Measurements from ENCODE around the gene ERC2.

The ERC2 gene

GRCh38 chr3:55708242-55708641 is 760.0 kb downstream of the ERC2 start:
- Histone ChIP-seq H3K4me1 (ENCODE audit: control insufficient read depth, insufficient read depth, low read length) (peaks cover 3% of the 10 kb centered on the region), H3K27ac (ENCODE audit: low read depth, low read length) (no peak overlapping the region), H3K4me3 (ENCODE audit: low read length) (no peak overlapping the region), H3K9ac (ENCODE audit: low read length) (no peak overlapping the region), H3K27me3 (ENCODE audit: control insufficient read depth, insufficient read depth, low read length) (no peaks in the 10 kb centered on the region), H3K36me3 (ENCODE audit: control insufficient read depth, insufficient read depth, low read length) (no peaks in the 10 kb centered on the region)

- Histone ChIP-seq H3K27ac (ENCODE audit: low read depth, low read length) (no peak overlapping the region), H3K4me1 (ENCODE audit: control insufficient read depth, insufficient read depth, low read length) (peaks cover 3% of the 10 kb centered on the region), H3K27me3 (ENCODE audit: control insufficient read depth, insufficient read depth, low read length) (no peaks in the 10 kb centered on the region), H3K9ac (ENCODE audit: low read length) (no peak overlapping the region), H3K4me3 (ENCODE audit: low read length) (no peak overlapping the region), H3K36me3 (ENCODE audit: control insufficient read depth, insufficient read depth, low read length) (no peaks in the 10 kb centered on the region)
These were observed 763.7 kb downstream of the ERC2 start for GRCh38 chr3:55704521-55704920.

GRCh38 chr3:55702822-55703221 is 765.4 kb downstream of the ERC2 start:
- peaks cover 1% of the 10 kb centered on the region for H3K4me1 ChIP-seq (ENCODE audit: control insufficient read depth, insufficient read depth, low read length)
- no peaks in the 10 kb centered on the region for H3K36me3 ChIP-seq (ENCODE audit: control insufficient read depth, insufficient read depth, low read length)
- H3K27me3 ChIP-seq (ENCODE audit: control insufficient read depth, insufficient read depth, low read length), result no peaks in the 10 kb centered on the region
- no peak overlapping the region for H3K9ac ChIP-seq (ENCODE audit: low read length)
- H3K4me3 ChIP-seq (ENCODE audit: low read length), result no peak overlapping the region
- H3K27ac ChIP-seq (ENCODE audit: low read depth, low read length), result no peak overlapping the region

GRCh38 chr3:55701997-55702396 is 766.3 kb downstream of the ERC2 start:
- no peak overlapping the region for H3K27ac ChIP-seq (ENCODE audit: low read depth, low read length)
- H3K36me3 ChIP-seq (ENCODE audit: control insufficient read depth, insufficient read depth, low read length), result no peaks in the 10 kb centered on the region
- H3K9ac ChIP-seq (ENCODE audit: low read length), result no peak overlapping the region
- no peaks in the 10 kb centered on the region for H3K4me1 ChIP-seq (ENCODE audit: control insufficient read depth, insufficient read depth, low read length)
- no peak overlapping the region for H3K4me3 ChIP-seq (ENCODE audit: low read length)
- no peaks in the 10 kb centered on the region for H3K27me3 ChIP-seq (ENCODE audit: control insufficient read depth, insufficient read depth, low read length)

GRCh38 chr3:55698831-55699230 is 769.4 kb downstream of the ERC2 start:
- Histone ChIP-seq H3K4me3 (ENCODE audit: low read length) (no peak overlapping the region), H3K36me3 (ENCODE audit: control insufficient read depth, insufficient read depth, low read length) (no peaks in the 10 kb centered on the region), H3K27me3 (ENCODE audit: control insufficient read depth, insufficient read depth, low read length) (no peaks in the 10 kb centered on the region), H3K27ac (ENCODE audit: low read depth, low read length) (no peak overlapping the region), H3K4me1 (ENCODE audit: control insufficient read depth, insufficient read depth, low read length) (no peaks in the 10 kb centered on the region), H3K9ac (ENCODE audit: low read length) (no peak overlapping the region)

- H3K36me3 ChIP-seq (ENCODE audit: control insufficient read depth, insufficient read depth, low read length), result no peaks in the 10 kb centered on the region
- no peak overlapping the region for H3K9ac ChIP-seq (ENCODE audit: low read length)
- no peak overlapping the region for H3K27ac ChIP-seq (ENCODE audit: low read depth, low read length)
- H3K4me1 ChIP-seq (ENCODE audit: control insufficient read depth, insufficient read depth, low read length), result peaks cover 6% of the 10 kb centered on the region
- no peak overlapping the region for H3K4me3 ChIP-seq (ENCODE audit: low read length)
- no peaks in the 10 kb centered on the region for H3K27me3 ChIP-seq (ENCODE audit: control insufficient read depth, insufficient read depth, low read length)
These were observed 770.9 kb downstream of the ERC2 start for GRCh38 chr3:55697177-55697865.

- no peak overlapping the region for H3K4me3 ChIP-seq (ENCODE audit: low read length)
- no peak overlapping the region for H3K9ac ChIP-seq (ENCODE audit: low read length)
- H3K4me1 ChIP-seq (ENCODE audit: control insufficient read depth, insufficient read depth, low read length), result peaks cover 6% of the 10 kb centered on the region
- no peaks in the 10 kb centered on the region for H3K27me3 ChIP-seq (ENCODE audit: control insufficient read depth, insufficient read depth, low read length)
- no peak overlapping the region for H3K27ac ChIP-seq (ENCODE audit: low read depth, low read length)
- no peaks in the 10 kb centered on the region for H3K36me3 ChIP-seq (ENCODE audit: control insufficient read depth, insufficient read depth, low read length)
These were observed 775.2 kb downstream of the ERC2 start for GRCh38 chr3:55692957-55693558.

- no peak overlapping the region for H3K9ac ChIP-seq (ENCODE audit: low read length)
- no peak overlapping the region for H3K27ac ChIP-seq (ENCODE audit: low read depth, low read length)
- H3K4me1 ChIP-seq (ENCODE audit: control insufficient read depth, insufficient read depth, low read length), result peaks cover 6% of the 10 kb centered on the region
- no peaks in the 10 kb centered on the region for H3K27me3 ChIP-seq (ENCODE audit: control insufficient read depth, insufficient read depth, low read length)
- no peaks in the 10 kb centered on the region for H3K36me3 ChIP-seq (ENCODE audit: control insufficient read depth, insufficient read depth, low read length)
- H3K4me3 ChIP-seq (ENCODE audit: low read length), result no peak overlapping the region
These were observed 775.8 kb downstream of the ERC2 start for GRCh38 chr3:55692295-55692956.

- Histone ChIP-seq H3K4me1 (ENCODE audit: control insufficient read depth, insufficient read depth, low read length) (peaks cover 6% of the 10 kb centered on the region), H3K36me3 (ENCODE audit: control insufficient read depth, insufficient read depth, low read length) (no peaks in the 10 kb centered on the region), H3K9ac (ENCODE audit: low read length) (no peak overlapping the region), H3K4me3 (ENCODE audit: low read length) (no peak overlapping the region), H3K27ac (ENCODE audit: low read depth, low read length) (no peak overlapping the region), H3K27me3 (ENCODE audit: control insufficient read depth, insufficient read depth, low read length) (no peaks in the 10 kb centered on the region)
These were observed 777.1 kb downstream of the ERC2 start for GRCh38 chr3:55691141-55691540.

- H3K4me3 ChIP-seq (ENCODE audit: low read length), result no peak overlapping the region
- H3K27me3 ChIP-seq (ENCODE audit: control insufficient read depth, insufficient read depth, low read length), result no peaks in the 10 kb centered on the region
- H3K27ac ChIP-seq (ENCODE audit: low read depth, low read length), result no peak overlapping the region
- no peak overlapping the region for H3K9ac ChIP-seq (ENCODE audit: low read length)
- peaks cover 6% of the 10 kb centered on the region for H3K4me1 ChIP-seq (ENCODE audit: control insufficient read depth, insufficient read depth, low read length)
- no peaks in the 10 kb centered on the region for H3K36me3 ChIP-seq (ENCODE audit: control insufficient read depth, insufficient read depth, low read length)
These were observed 777.5 kb downstream of the ERC2 start for GRCh38 chr3:55690726-55691125.

GRCh38 chr3:55690177-55690576 is 778.1 kb downstream of the ERC2 start:
- no peak overlapping the region for H3K4me3 ChIP-seq (ENCODE audit: low read length)

GRCh38 chr3:55688154-55688553 is 780.1 kb downstream of the ERC2 start:
- no peak overlapping the region for H3K4me3 ChIP-seq (ENCODE audit: low read length)
- H3K36me3 ChIP-seq (ENCODE audit: control insufficient read depth, insufficient read depth, low read length), result no peaks in the 10 kb centered on the region
- H3K9ac ChIP-seq (ENCODE audit: low read length), result no peak overlapping the region
- no peaks in the 10 kb centered on the region for H3K27me3 ChIP-seq (ENCODE audit: control insufficient read depth, insufficient read depth, low read length)
- H3K4me1 ChIP-seq (ENCODE audit: control insufficient read depth, insufficient read depth, low read length), result peaks cover 3% of the 10 kb centered on the region
- H3K27ac ChIP-seq (ENCODE audit: low read depth, low read length), result no peak overlapping the region

More at GRCh38 chr3:55690177-55690576, 778.1 kb downstream of the ERC2 start:
- no peaks in the 10 kb centered on the region for H3K36me3 ChIP-seq (ENCODE audit: control insufficient read depth, insufficient read depth, low read length)
- peaks cover 6% of the 10 kb centered on the region for H3K4me1 ChIP-seq (ENCODE audit: control insufficient read depth, insufficient read depth, low read length)
- no peaks in the 10 kb centered on the region for H3K27me3 ChIP-seq (ENCODE audit: control insufficient read depth, insufficient read depth, low read length)
- H3K9ac ChIP-seq (ENCODE audit: low read length), result no peak overlapping the region
- H3K27ac ChIP-seq (ENCODE audit: low read depth, low read length), result no peak overlapping the region
